H9 (cell line): ENCODE results near the gene P2RX5. TPM values are rescaled to one million over a fixed set of nuclear protein-coding genes. Genes with fewer than 3 reads are reported as not detected.

ENCODE experiments used
- DNase-seq: peaks from one replicate; pipeline ENCODE4 v3.0.0-alpha.2; 2017
- H2AFZ ChIP-seq: one replicate; pipeline ENCODE4 v1.6.1; 2013; ENCODE audit warnings: mild to moderate bottlenecking, low read length, control low read depth, moderate library complexity
- H2AK5ac ChIP-seq: 2 replicates; pipeline ENCODE4 v1.6.1; 2013; ENCODE audit warnings: low read length, control low read depth, mixed read lengths; ENCODE audit not compliant: insufficient read length
- H2BK120ac ChIP-seq: one replicate; pipeline ENCODE4 v1.6.1; 2013; ENCODE audit warnings: low read depth, mild to moderate bottlenecking, low read length, control low read depth, inconsistent platforms; ENCODE audit not compliant: poor library complexity, severe bottlenecking
- H2BK12ac ChIP-seq: 2 replicates; pipeline ENCODE4 v1.6.1; 2013; ENCODE audit warnings: low read length, control low read depth, mixed read lengths, low read depth; ENCODE audit not compliant: insufficient read length
- H2BK15ac ChIP-seq: 2 replicates; pipeline ENCODE4 v1.6.1; 2013; ENCODE audit warnings: low read depth, low read length, control low read depth
- H2BK20ac ChIP-seq: one replicate; pipeline ENCODE4 v1.6.1; 2013; ENCODE audit warnings: low read depth, mild to moderate bottlenecking, low read length, control low read depth, inconsistent platforms; ENCODE audit not compliant: poor library complexity, severe bottlenecking
- H2BK5ac ChIP-seq: 2 replicates; pipeline ENCODE4 v1.6.1; 2013; ENCODE audit warnings: low read length, control low read depth, mixed read lengths; ENCODE audit not compliant: insufficient read length
- H3K14ac ChIP-seq: 2 replicates; pipeline ENCODE4 v1.6.1; 2013; ENCODE audit warnings: low read length, control low read depth; ENCODE audit not compliant: insufficient read depth
- H3K18ac ChIP-seq: 2 replicates; pipeline ENCODE4 v1.6.1; 2013; ENCODE audit warnings: low read depth, mild to moderate bottlenecking, mixed read lengths, low read length, control low read depth; ENCODE audit not compliant: insufficient read length
- H3K23ac ChIP-seq: 2 replicates; pipeline ENCODE4 v1.6.1; 2013; ENCODE audit warnings: low read length, control low read depth, mixed read lengths, low read depth; ENCODE audit not compliant: insufficient read length
- H3K23me2 ChIP-seq: 2 replicates; pipeline ENCODE4 v1.6.1; 2013; ENCODE audit warnings: low read depth, mild to moderate bottlenecking, mixed read lengths, low read length, control low read depth; ENCODE audit not compliant: insufficient read length, poor library complexity, severe bottlenecking
- H3K27ac ChIP-seq: 2 replicates; pipeline ENCODE4 v1.5.1; 2013; ENCODE audit warnings: low read length, control low read depth, mixed read lengths, low read depth; ENCODE audit not compliant: insufficient read length
- H3K27me3 ChIP-seq: 2 replicates; pipeline ENCODE4 v1.6.1; 2013; ENCODE audit warnings: low read length, control low read depth, inconsistent platforms; ENCODE audit not compliant: insufficient read depth
- H3K4ac ChIP-seq: 2 replicates; pipeline ENCODE4 v1.6.1; 2013; ENCODE audit warnings: low read depth, mild to moderate bottlenecking, control low read depth, inconsistent platforms, low read length, moderate library complexity
- H3K4me1 ChIP-seq: 2 replicates; pipeline ENCODE4 v1.6.1; 2013; ENCODE audit warnings: low read length, control low read depth, inconsistent platforms; ENCODE audit not compliant: insufficient read depth
- H3K4me2 ChIP-seq: 2 replicates; pipeline ENCODE4 v1.6.1; 2013; ENCODE audit warnings: low read length, control low read depth, mixed read lengths; ENCODE audit not compliant: insufficient read length, insufficient read depth
- H3K56ac ChIP-seq: 2 replicates; pipeline ENCODE4 v1.6.1; 2013; ENCODE audit warnings: low read depth, mild to moderate bottlenecking, mixed read lengths, low read length, control low read depth; ENCODE audit not compliant: insufficient read length
- H3K79me1 ChIP-seq: 2 replicates; pipeline ENCODE4 v1.6.1; 2013; ENCODE audit warnings: low read depth, mild to moderate bottlenecking, moderate library complexity, low read length, control low read depth, inconsistent platforms; ENCODE audit not compliant: insufficient read depth, poor library complexity, severe bottlenecking
- H3K79me2 ChIP-seq: 2 replicates; pipeline ENCODE4 v1.6.1; 2013; ENCODE audit warnings: low read length, control low read depth, inconsistent platforms; ENCODE audit not compliant: insufficient read depth
- H3K9ac ChIP-seq: 2 replicates; pipeline ENCODE4 v1.6.1; 2013; ENCODE audit warnings: low read length, control low read depth, mixed read lengths; ENCODE audit not compliant: insufficient read length; ENCODE audit errors: extremely low read depth
- H3K9me3 ChIP-seq: one replicate; pipeline ENCODE4 v1.6.1; 2013; ENCODE audit warnings: low read depth, low read length, inconsistent platforms; ENCODE audit not compliant: control insufficient read depth
- H3T11ph ChIP-seq: one replicate; pipeline ENCODE4 v1.6.1; 2013; ENCODE audit warnings: mild to moderate bottlenecking, low read length, control low read depth, inconsistent platforms
- H4K20me1 ChIP-seq: one replicate; pipeline ENCODE4 v1.6.1; 2013; ENCODE audit not compliant: control insufficient read depth, insufficient read length, insufficient read depth
- H4K5ac ChIP-seq: 2 replicates; pipeline ENCODE4 v1.6.1; 2013; ENCODE audit warnings: low read depth, mild to moderate bottlenecking, mixed read lengths, low read length, control low read depth; ENCODE audit not compliant: insufficient read length
- H4K8ac ChIP-seq: replicated peaks from 2 replicates; pipeline ENCODE4 v1.6.1; 2013; ENCODE audit warnings: low read length, control low read depth, mixed read lengths, low read depth; ENCODE audit not compliant: insufficient read length
- H4K91ac ChIP-seq: 2 replicates; pipeline ENCODE4 v1.6.1; 2013; ENCODE audit warnings: low read depth, mild to moderate bottlenecking, moderate library complexity, mixed read lengths, low read length, control low read depth; ENCODE audit not compliant: insufficient read length
- H3K27ac Mint-ChIP-seq, 3 experiments: 2 replicates in 2 of 3; 3 replicates in 1 of 3; pipeline ENCODE4 v1.8.0; 2020 to 2021; ENCODE audit warnings: mixed read lengths in 3 of 3, mild to moderate bottlenecking in 1 of 3, moderate library complexity in 1 of 3
- H3K27me3 Mint-ChIP-seq: 2 replicates; pipeline ENCODE4 v1.8.0; 2021; ENCODE audit warnings: low read depth, mild to moderate bottlenecking, moderate library complexity, mixed read lengths
- H3K36me3 Mint-ChIP-seq, 3 experiments: 2 replicates in 2 of 3; 3 replicates in 1 of 3; pipeline ENCODE4 v1.8.0; 2020 to 2021; ENCODE audit warnings: low read depth in 3 of 3, mixed read lengths in 3 of 3; ENCODE audit not compliant: insufficient read depth in 1 of 3
- H3K4me1 Mint-ChIP-seq, 2 experiments: 2 replicates each; pipeline ENCODE4 v1.8.0; 2020; ENCODE audit warnings: mixed read lengths in 2 of 2
- H3K4me3 Mint-ChIP-seq, 2 experiments: 2 replicates in 1 of 2; 3 replicates in 1 of 2; pipeline ENCODE4 v1.8.0; 2020 to 2021; ENCODE audit warnings: mild to moderate bottlenecking in 2 of 2, mixed read lengths in 2 of 2, moderate library complexity in 1 of 2
- H3K9me3 Mint-ChIP-seq, 2 experiments: 2 replicates in 1 of 2; 3 replicates in 1 of 2; pipeline ENCODE4 v1.8.0; 2020; ENCODE audit warnings: mild to moderate bottlenecking in 2 of 2, mixed read lengths in 2 of 2, moderate library complexity in 1 of 2
- WGBS: extraction: QIAGEN DNeasy Blood & Tissue Kit; methylation state at CpG from one replicate; pipeline ENCODE4 v1.1.7; 2013; ENCODE audit warnings: missing lambda C conversion rate, low lambda C conversion rate, mixed read lengths; ENCODE audit not compliant: insufficient read length; ENCODE audit errors: extremely low coverage; 5-methylcytosine and 5-hydroxymethylcytosine counted together
- total RNA-seq: library from RNA; stranded (reverse); gene quantifications from 2 replicates; pipeline ENCODE4 v1.2.1, GENCODE V29; 2021
- TF ChIP-seq, protein P1 (sequence below): fragments of 200-600 bp; sonication (generic); conservative IDR thresholded peaks from 3 replicates; pipeline ENCODE4 v1.8.0; 2021; ENCODE audit warnings: antibody characterized with exemption, mild to moderate bottlenecking

Gene P2RX5
- total RNA-seq, 1 experiment from 2014 or later = 4.7 TPM

DNA sequence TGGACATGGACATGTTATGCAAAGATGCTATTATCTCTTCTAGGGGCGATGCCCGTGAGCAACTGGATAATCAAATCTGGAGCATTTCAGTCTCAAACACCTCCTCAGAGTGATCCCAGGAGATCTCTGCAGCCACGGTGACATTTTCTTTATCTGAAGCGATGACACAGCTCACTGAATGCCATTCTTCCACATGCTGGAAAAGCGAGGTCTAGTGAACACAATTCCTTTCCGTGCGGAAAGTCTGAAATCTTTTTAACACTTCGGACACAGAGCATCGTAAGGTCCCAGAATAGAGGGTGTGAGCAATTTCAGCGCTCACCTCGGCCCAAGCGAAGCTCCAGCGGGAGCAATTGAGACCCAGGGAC is 27.2 kb upstream of the P2RX5 start:
- H4K91ac ChIP-seq = no peak overlapping the region
- H2BK12ac ChIP-seq = no peak overlapping the region
- H3K79me2 ChIP-seq = peaks cover 8% of the 10 kb centered on the region; the same call in 1 of the 2 replicates
- H4K8ac ChIP-seq = no peak overlapping the region
- no peaks in the 10 kb centered on the region for H4K20me1 ChIP-seq
- H3K4me1 ChIP-seq = no peaks in the 10 kb centered on the region
- H3K27me3 Mint-ChIP-seq = no peaks in the 10 kb centered on the region
- no peaks in the 10 kb centered on the region for H3K9me3 ChIP-seq
- no peak overlapping the region for H3K14ac ChIP-seq
- H3K36me3 Mint-ChIP-seq = peaks cover 35 to 52% (median 50%) of the 10 kb centered on the region in 3 experiments
- H2BK20ac ChIP-seq = no peak overlapping the region
- peak overlapping the region; percentile 89 for H3K4me2 ChIP-seq
- no peak overlapping the region for H2AK5ac ChIP-seq
- H3K23me2 ChIP-seq = peaks cover 11% of the 10 kb centered on the region
- H3K9ac ChIP-seq = peak overlapping the region; percentile 93
- no peak overlapping the region for H3K27ac ChIP-seq
- no peak overlapping the region for H3K18ac ChIP-seq
- no peak overlapping the region for H3K23ac ChIP-seq
- no peak overlapping the region for H3T11ph ChIP-seq
- no peak overlapping the region for H4K5ac ChIP-seq
- H3K4me3 Mint-ChIP-seq = peak overlapping the region; percentile 94
- peak overlapping the region in 2 of 3 experiments; percentile 69 to 98; a peak in 5 of 7 replicates for H3K27ac Mint-ChIP-seq
- no peak overlapping the region for H3K4ac ChIP-seq
- no peak overlapping the region for H2BK120ac ChIP-seq
- no CpG with 5 or more reads among the region's 13 CpGs for WGBS
- H3K56ac ChIP-seq = no peak overlapping the region
- TF ChIP-seq, protein P1, sequence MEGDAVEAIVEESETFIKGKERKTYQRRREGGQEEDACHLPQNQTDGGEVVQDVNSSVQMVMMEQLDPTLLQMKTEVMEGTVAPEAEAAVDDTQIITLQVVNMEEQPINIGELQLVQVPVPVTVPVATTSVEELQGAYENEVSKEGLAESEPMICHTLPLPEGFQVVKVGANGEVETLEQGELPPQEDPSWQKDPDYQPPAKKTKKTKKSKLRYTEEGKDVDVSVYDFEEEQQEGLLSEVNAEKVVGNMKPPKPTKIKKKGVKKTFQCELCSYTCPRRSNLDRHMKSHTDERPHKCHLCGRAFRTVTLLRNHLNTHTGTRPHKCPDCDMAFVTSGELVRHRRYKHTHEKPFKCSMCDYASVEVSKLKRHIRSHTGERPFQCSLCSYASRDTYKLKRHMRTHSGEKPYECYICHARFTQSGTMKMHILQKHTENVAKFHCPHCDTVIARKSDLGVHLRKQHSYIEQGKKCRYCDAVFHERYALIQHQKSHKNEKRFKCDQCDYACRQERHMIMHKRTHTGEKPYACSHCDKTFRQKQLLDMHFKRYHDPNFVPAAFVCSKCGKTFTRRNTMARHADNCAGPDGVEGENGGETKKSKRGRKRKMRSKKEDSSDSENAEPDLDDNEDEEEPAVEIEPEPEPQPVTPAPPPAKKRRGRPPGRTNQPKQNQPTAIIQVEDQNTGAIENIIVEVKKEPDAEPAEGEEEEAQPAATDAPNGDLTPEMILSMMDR = no peak; the same call in 2 of the 3 replicates
- peaks cover 17 to 25% of the 10 kb centered on the region in 2 experiments for H3K4me1 Mint-ChIP-seq
- H3K79me1 ChIP-seq = peaks cover 6% of the 10 kb centered on the region
- no peaks in the 10 kb centered on the region for H3K27me3 ChIP-seq
- H2BK5ac ChIP-seq = no peak overlapping the region
- H3K9me3 Mint-ChIP-seq = no peaks in the 10 kb centered on the region
- no peak overlapping the region for H2AFZ ChIP-seq
- DNase-seq = no peak
- H2BK15ac ChIP-seq = no peak overlapping the region
